ENCODE results near the gene GADD45A.

DNA sequence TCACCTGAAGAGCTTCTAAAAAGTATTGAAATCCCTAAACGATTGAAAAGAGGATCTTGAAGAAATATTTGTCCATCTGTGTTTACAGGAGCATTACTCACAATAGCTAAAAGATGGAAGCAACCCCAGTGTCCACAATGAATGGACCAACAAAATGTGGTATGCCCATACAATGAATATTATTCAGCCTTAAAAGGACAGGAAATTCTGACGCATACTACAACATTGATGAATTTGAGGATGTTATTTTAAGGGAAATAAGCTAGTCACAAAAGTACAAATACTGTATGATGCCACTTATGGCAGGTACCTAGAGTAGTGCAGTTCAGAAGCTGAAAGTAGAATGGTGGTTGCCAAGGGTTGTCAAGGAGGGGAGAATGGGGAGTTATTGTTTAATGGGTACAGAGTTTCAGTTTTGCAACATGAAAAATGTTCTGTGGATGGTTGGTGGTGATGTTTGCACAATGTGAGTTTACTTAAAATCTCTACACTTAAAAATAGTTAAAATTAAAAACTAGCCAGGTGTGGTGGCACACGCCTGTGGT, 37.1 kb upstream of the GADD45A start:
- TF ChIP-seq CTCF (IDR thresholded peaks at IDR 0.05) = no peak
- no peak for TF ChIP-seq POLR2A (IDR thresholded peaks at IDR 0.05)

Data from right lobe of liver (tissue), 4 donors.